Mesodermal cell (in vitro differentiated cells): ENCODE results near the gene PCDH10.
"Not testable (repeated sequence)": the region's sequence is repeated elsewhere in the genome, so short reads cannot be mapped to it uniquely, and the experiment has no call there.

ENCODE experiments used
- H3K27ac ChIP-seq: 2 replicates; pipeline ENCODE4 v1.7.0; 2013; ENCODE audit warnings: mild to moderate bottlenecking, low read depth, low read length, moderate library complexity; ENCODE audit not compliant: severe bottlenecking
- H3K36me3 ChIP-seq: 2 replicates; pipeline ENCODE4 v1.7.1; 2013; ENCODE audit warnings: mild to moderate bottlenecking, low read length, moderate library complexity; ENCODE audit not compliant: control insufficient read depth, insufficient read depth
- H3K4me1 ChIP-seq: one replicate; pipeline ENCODE4 v1.7.1; 2013; ENCODE audit warnings: mild to moderate bottlenecking, low read length; ENCODE audit not compliant: insufficient read depth, control insufficient read depth, poor library complexity, severe bottlenecking
- H3K4me3 ChIP-seq: 2 replicates; pipeline ENCODE4 v1.7.0; 2013; ENCODE audit warnings: low read length, control low read depth, mild to moderate bottlenecking; ENCODE audit not compliant: insufficient read depth, poor library complexity, severe bottlenecking; ENCODE audit errors: extremely low read depth
- H3K9me3 ChIP-seq: 2 replicates; pipeline ENCODE4 v1.7.1; 2013; ENCODE audit warnings: mild to moderate bottlenecking, low read length, moderate library complexity; ENCODE audit not compliant: control insufficient read depth
- WGBS, 2 experiments: methylation state at CpG; one replicate each; pipeline ENCODE4 v1.1.5; 2013; ENCODE audit warnings: missing lambda C conversion rate in 2 of 2; ENCODE audit not compliant: insufficient coverage in 2 of 2; 5-methylcytosine and 5-hydroxymethylcytosine counted together

PCDH10 gene

DNA sequence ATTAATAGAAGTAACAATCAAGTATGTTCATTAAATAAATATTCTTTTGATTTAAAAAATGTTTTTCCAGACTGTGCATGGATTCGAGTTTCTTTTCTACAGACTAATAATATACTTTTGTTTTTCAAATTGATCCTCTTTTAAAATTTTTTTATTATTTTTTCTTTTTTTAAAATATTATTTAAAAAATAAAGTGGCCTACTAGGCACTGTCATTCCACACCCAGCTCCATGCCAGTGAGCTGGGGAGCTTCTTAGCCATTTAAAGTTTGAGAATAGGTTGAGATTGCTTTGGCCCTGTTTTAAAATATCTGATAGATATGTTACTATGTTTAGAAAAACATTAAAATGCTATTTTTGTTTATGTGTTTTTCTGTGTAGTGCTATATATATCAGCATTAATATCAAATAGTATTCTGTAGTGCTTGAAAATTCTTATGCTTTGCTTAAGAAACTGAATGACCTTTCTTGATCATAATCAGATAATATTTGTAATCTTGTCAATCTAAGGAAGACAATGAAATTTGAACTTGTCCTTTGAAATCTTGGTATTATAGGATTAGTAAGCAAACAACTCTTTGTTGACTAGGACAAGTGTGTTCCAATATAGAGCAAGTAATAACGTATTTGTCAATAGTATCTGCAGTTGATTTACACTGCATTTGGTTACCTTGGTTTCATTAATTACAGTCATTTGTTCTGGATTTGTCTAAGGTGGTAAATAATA, 12.6 kb downstream of the PCDH10 start:
- no peaks in the 10 kb centered on the region for H3K4me1 ChIP-seq
- H3K27ac ChIP-seq: no peak overlapping the region
- peaks cover 4% of the 10 kb centered on the region for H3K36me3 ChIP-seq
- H3K9me3 ChIP-seq: no peaks in the 10 kb centered on the region
- 80% methylated on average over 1 of the region's 2 CpGs; no CpG with 5 or more reads in 1 of the 2 experiments for WGBS, 2 experiments
- no peak overlapping the region for H3K4me3 ChIP-seq

DNA sequence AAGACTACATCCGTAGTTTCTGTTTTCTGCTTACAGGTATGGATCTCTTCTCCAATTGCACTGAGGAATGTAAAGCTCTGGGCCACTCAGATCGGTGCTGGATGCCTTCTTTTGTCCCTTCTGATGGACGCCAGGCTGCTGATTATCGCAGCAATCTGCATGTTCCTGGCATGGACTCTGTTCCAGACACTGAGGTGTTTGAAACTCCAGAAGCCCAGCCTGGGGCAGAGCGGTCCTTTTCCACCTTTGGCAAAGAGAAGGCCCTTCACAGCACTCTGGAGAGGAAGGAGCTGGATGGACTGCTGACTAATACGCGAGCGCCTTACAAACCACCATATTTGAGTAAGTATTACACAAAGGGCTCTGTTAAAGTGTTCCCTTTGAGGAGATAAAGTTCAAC, 13.8 kb downstream of the PCDH10 start:
- Histone ChIP-seq H3K27ac (no peak overlapping the region), H3K36me3 (peaks cover 4% of the 10 kb centered on the region), H3K9me3 (no peaks in the 10 kb centered on the region), H3K4me1 (no peaks in the 10 kb centered on the region), H3K4me3 (no peak overlapping the region)
- 89% methylated on average over 4 to 5 of the region's 8 CpGs for WGBS, 2 experiments

DNA sequence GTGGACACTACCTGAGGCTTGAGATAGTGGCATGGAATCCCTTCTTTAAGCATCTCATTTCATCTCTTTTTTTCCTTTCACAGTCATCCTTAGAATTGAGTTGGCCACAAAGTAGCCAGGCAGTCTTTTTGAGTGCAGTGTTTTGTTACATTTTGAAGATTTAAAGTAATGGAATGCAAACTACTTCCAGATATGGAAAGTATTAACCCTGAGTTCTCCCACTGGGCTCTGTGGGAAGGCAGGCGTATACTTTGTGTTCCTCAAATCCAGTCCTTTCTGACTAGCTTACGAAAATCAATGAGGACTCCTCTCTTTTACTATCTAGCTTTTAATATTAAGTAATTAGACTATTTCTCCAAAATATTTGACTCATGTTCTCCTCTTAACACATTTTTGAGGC, 29.9 kb downstream of the PCDH10 start:
- Histone ChIP-seq H3K4me1 (no peaks in the 10 kb centered on the region), H3K9me3 (no peaks in the 10 kb centered on the region), H3K4me3 (no peak overlapping the region), H3K27ac (no peak overlapping the region), H3K36me3 (no peaks in the 10 kb centered on the region)
- WGBS, 2 experiments: 80% methylated on average over 1 of the region's 2 CpGs; no CpG with 5 or more reads in 1 of the 2 experiments

DNA sequence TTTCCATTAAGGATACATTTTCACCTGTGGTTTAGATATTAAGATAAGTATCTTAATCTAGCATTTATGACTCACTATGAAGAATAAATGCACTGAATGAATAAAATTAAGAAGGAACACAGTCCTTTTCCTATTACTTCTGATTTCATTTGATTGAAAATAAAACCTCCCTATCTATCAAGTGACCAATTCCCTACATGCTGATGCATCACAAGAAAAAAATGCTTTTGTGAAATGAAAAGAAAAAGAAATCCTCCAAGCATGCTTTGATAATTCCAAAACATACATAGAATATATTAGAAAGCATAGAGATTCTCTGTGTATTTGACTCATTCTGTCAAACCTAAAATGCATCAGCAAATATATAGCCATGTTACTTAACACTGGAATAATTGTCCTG, 37.1 kb downstream of the PCDH10 start:
- Histone ChIP-seq H3K27ac (no peak overlapping the region), H3K4me1 (no peaks in the 10 kb centered on the region), H3K36me3 (no peaks in the 10 kb centered on the region), H3K4me3 (no peak overlapping the region), H3K9me3 (no peaks in the 10 kb centered on the region)

DNA sequence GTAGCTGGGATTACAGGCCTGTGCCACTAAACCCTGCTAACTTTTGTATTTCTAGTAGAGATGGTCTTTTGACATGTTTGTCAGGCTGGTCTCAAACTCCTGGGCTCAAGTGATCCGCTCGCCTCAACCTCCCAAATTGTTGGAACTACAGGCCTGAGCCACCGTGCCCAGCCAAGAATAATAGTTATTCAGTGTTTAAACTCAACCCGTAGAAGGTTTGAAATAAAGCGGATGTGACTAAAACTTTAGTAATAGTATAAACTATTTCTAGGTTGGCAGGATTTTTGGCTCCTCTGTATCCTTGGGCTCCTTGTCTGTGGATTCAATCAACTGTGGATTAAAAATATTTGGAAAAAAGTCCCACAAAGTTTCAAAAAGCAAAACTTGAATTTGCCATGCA, 37.8 kb downstream of the PCDH10 start:
- Histone ChIP-seq H3K4me3 (no peak overlapping the region), H3K9me3 (no peaks in the 10 kb centered on the region), H3K36me3 (no peaks in the 10 kb centered on the region), H3K4me1 (no peaks in the 10 kb centered on the region), H3K27ac (no peak overlapping the region)
- 100% methylated on average over 2 of the region's 5 CpGs; no CpG with 5 or more reads in 1 of the 2 experiments for WGBS, 2 experiments

DNA sequence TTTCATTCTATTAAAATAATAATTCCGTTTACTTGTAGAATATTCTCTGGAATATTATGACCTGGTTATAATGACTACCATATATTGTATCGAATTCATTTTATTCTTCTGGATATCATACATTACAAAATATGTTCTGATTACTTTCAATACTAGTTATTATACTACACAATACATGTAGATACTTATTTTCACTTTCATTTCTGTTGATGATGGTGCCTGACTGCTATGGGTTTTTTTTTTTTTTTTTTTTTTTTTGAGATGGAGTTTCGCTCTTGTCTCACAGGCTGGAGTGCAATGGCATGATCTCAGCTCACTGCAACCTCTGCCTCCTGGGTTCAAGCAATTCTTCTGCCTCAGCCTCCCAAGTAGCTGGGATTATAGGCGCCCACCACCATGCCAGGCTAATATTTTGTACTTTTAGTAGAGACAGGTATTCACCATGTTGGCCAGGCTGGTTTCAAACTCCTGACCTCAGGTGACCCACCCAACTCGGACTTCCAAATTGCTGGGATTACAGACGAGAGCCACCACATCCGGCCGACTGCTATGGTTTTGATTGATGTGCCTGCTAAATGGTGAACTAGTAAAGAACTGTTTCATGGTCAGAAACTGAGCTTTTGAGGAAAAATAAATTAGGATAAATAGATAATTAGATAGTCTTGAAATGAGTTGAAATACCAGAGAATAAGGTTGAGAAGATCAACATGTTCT, 39.5 kb downstream of the PCDH10 start:
- 92 to 100% methylated on average over 4 of the region's 8 CpGs for WGBS, 2 experiments
- Histone ChIP-seq H3K36me3 (no peaks in the 10 kb centered on the region), H3K27ac (no peak overlapping the region), H3K4me3 (no peak overlapping the region), H3K9me3 (no peaks in the 10 kb centered on the region), H3K4me1 (no peaks in the 10 kb centered on the region)

DNA sequence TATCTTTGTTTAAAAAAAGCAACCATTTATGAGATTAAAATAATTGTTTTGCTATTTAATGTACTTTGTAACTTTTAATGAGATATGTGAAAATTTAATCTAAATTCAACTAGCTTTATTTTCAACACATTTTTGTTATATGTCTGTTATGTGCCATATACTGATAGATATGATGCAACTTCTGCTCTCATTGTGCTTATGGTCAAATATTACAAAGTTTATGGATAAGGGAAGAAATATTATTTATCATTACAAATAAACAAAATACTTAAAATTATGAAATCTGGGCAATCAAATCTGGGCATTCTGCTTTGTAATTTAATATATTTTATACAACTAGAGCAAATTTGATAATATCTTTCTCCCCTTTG, 40.0 kb downstream of the PCDH10 start:
- H3K36me3 ChIP-seq: no peaks in the 10 kb centered on the region

DNA sequence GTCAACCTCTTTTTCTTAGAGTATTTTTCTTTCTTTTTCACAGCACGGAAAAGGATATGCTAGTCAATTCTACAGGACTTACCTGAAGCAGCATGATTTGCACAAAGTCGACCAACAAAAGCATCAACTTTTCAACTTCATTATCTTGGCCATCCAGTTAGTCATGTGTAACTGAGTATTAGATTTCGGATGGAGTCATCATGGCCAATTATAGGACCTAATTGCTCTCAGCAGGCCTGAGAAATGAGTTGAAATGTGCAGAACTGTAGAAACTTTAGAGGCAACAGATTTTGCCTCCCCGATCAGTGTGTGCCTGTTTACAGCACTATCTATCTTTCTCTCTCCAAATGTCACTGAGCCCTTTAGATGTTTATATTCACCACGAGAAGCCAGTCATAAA, 41.0 kb downstream of the PCDH10 start:
- Histone ChIP-seq H3K4me1 (no peaks in the 10 kb centered on the region), H3K9me3 (no peaks in the 10 kb centered on the region), H3K36me3 (no peaks in the 10 kb centered on the region), H3K27ac (no peak overlapping the region), H3K4me3 (no peak overlapping the region)
- WGBS, 2 experiments: 100% methylated on average over 1 of the region's 5 CpGs; no CpG with 5 or more reads in 1 of the 2 experiments

More for the DNA sequence above, 40.0 kb downstream of the PCDH10 start:
- no peaks in the 10 kb centered on the region for H3K4me1 ChIP-seq
- H3K4me3 ChIP-seq: no peak overlapping the region
- H3K9me3 ChIP-seq: no peaks in the 10 kb centered on the region
- H3K27ac ChIP-seq: no peak overlapping the region

DNA sequence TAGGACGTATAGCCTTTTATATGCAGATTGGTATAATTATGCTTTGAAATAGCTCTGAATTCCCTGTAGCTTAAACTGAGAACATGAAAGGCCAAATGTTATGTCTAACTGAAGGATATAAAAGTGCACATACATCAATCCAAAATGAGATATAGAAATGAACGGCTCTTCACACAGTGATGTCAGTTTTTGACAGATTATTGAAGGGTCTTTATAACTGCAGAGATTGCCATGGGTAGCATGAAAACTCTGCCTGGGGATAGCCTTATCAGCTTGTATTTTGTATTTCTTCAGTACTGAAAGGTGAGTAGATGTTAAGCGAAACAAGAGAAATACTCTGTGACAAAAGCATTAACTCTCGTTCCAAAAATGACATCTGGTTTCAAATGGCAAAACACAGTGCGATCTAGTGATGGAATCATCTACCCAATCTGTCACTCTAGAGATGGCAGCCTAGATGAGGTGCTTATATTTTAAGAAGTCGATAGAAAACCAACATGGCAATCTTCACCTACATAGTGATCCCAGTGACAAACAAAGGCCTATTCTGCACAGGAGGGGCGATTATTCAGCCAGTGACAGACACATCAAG, 59.7 kb downstream of the PCDH10 start:
- no peaks in the 10 kb centered on the region for H3K9me3 ChIP-seq
- no peak overlapping the region for H3K27ac ChIP-seq
- H3K4me1 ChIP-seq: no peaks in the 10 kb centered on the region
- no peaks in the 10 kb centered on the region for H3K36me3 ChIP-seq
- 94 to 96% methylated on average over 2 to 3 of the region's 7 CpGs for WGBS, 2 experiments
- H3K4me3 ChIP-seq: no peak overlapping the region

DNA sequence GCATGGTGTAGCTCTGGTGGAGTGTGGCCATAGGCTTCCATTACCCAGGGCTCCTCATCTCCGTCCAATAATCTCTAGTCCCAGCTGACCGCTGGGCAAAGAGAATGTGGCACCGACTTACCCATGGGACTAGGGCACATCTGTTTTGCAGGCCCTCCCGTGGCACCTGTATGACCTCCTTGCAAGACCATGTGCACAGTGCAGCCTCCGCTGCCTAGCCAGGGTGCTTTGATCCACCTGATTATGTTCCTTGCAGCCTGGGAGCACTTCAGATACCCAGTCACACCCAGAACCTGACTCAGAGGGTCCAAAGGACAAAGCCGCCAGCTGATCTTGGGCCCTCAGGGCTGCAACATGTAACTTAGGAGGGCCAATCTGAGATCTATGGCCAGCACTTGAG, 84.8 kb downstream of the PCDH10 start:
- H3K27ac ChIP-seq: no peak overlapping the region
- no peaks in the 10 kb centered on the region for H3K9me3 ChIP-seq
- H3K36me3 ChIP-seq: no peaks in the 10 kb centered on the region
- H3K4me1 ChIP-seq: no peaks in the 10 kb centered on the region
- WGBS, 2 experiments: 97 to 98% methylated on average over 5 to 6 of the region's 6 CpGs
- H3K4me3 ChIP-seq: no peak overlapping the region

DNA sequence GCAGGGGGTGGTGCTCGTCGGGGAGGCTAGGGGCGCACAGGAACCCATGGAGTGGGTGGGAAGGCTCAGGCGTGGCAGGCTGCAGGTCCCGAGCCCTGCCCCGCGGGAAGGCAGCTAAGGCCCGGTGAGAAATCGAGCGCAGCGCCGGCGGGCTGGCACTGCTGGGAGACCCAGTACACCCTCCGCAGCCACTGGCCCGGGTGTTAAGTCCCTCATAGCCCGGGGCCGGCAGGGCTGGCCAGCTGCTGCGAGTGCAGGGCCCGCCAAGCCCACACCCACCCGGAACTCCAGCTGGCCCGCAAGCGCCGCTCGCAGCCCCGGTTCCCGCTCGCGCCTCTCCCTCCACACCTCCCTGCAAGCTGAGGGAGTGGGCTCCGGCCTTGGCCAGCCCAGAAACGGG, 91.4 kb downstream of the PCDH10 start:
- H3K4me3 ChIP-seq, H3K36me3 ChIP-seq, H3K27ac ChIP-seq, H3K4me1 ChIP-seq, H3K9me3 ChIP-seq: not testable (repeated sequence)
- 97 to 99% methylated on average over 13 to 26 of the region's 30 CpGs for WGBS, 2 experiments
